ENCODE results near the gene CALML5.

Gene CALML5

GRCh38 chr10:5450605-5451384 is 48.6 kb downstream of the CALML5 start:
- TF ChIP-seq Cebpa-rat (IDR thresholded peaks at IDR 0.05), result no peak
- Histone ChIP-seq H3K27me3 (no peaks in the 10 kb centered on the region), H3K4me2 (no peak overlapping the region), H3K27ac (no peak overlapping the region), H3K4me1 (peaks cover 27% of the 10 kb centered on the region), H3K36me3 (peaks cover 42% of the 10 kb centered on the region), H3K9me3 (no peaks in the 10 kb centered on the region), H4K20me1 (no peaks in the 10 kb centered on the region), H3K9ac (no peak overlapping the region), H3K4me3 (no peak overlapping the region)

GRCh38 chr10:5449823-5450222 is 49.5 kb downstream of the CALML5 start:
- peaks cover 32% of the 10 kb centered on the region for H3K36me3 ChIP-seq
- no peaks in the 10 kb centered on the region for H3K9me3 ChIP-seq
- H3K4me2 ChIP-seq, result no peak overlapping the region
- H3K9ac ChIP-seq, result no peak overlapping the region
- H3K4me1 ChIP-seq, result peaks cover 27% of the 10 kb centered on the region
- TF ChIP-seq Cebpa-rat (IDR thresholded peaks at IDR 0.05), result no peak
- H4K20me1 ChIP-seq, result no peaks in the 10 kb centered on the region
- no peak overlapping the region for H3K27ac ChIP-seq
- H3K4me3 ChIP-seq, result no peak overlapping the region
- H3K27me3 ChIP-seq, result no peaks in the 10 kb centered on the region

- Histone ChIP-seq H3K9ac (no peak overlapping the region), H4K20me1 (no peaks in the 10 kb centered on the region), H3K4me2 (no peak overlapping the region), H3K36me3 (peaks cover 26% of the 10 kb centered on the region), H3K27me3 (no peaks in the 10 kb centered on the region), H3K4me1 (peaks cover 27% of the 10 kb centered on the region), H3K4me3 (no peak overlapping the region), H3K9me3 (no peaks in the 10 kb centered on the region), H3K27ac (no peak overlapping the region)
- TF ChIP-seq Cebpa-rat (IDR thresholded peaks at IDR 0.05), result no peak
Measured at GRCh38 chr10:5449227-5449626, 50.1 kb downstream of the CALML5 start.
